ENCODE results near the gene HAGH.

HAGH gene

DNA sequence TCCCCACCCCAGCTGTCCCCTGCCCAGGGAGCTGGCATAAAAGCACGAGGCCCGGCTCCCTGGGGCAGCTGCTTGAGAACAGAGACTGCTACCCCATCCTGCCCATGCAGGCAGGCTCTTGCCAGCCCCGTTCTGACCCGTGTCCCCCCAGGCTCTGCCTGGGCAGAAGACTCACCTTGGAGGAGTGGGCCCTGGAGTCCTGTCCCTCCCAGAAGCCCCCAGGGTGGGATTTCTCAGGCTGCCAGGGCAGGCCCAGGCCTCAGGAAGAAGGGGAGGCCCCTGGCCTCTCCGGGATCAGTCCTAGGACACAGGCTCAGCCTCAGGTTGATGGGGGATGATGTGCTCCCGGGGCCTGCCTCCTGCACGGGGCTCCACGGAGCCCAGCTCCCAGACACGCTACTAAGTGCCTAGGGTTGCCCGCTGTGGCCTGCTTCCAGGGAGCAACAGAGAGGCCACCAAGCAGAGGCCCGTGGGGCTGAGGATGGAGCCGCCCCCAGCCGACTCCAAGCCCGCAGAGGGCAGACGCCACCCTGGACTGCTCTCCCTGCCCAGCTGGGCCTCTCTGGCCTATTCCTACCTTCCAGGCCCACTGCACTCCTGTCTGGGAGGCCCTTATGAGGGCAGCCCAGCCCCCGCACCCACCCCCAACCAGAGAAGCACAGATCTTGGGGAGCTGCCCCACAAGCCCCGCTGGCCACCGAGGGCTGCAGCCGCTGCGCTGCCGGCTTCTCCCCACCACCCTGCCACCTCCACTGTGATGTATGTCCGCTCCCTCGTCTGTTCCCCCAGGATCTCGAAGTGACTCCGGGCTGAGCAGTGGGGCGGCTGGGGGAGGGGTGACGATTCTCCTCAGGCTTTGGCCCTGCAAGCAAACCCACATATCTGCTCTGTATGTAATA is 57.0 kb downstream of the HAGH start:
- no peak for TF ChIP-seq GABPA (IDR thresholded peaks at IDR 0.05; ENCODE audit: low read depth)
- TF ChIP-seq POLR2AphosphoS5 (IDR thresholded peaks at IDR 0.05; ENCODE audit: low read depth) = peak; percentile 19; the same call in 1 of the 2 replicates
- DNase-seq (ENCODE audit: low read depth in 1 of 2, low spot score in 1 of 2) = no peak
- Histone ChIP-seq H3K4me3 (replicated peaks; ENCODE audit: insufficient read depth, low read length) (no peak overlapping the region), H3K27me3 (ENCODE audit: insufficient read depth, poor library complexity, severe bottlenecking) (no peaks in the 10 kb centered on the region), H3K27ac (replicated peaks) (no peak overlapping the region)

DNA sequence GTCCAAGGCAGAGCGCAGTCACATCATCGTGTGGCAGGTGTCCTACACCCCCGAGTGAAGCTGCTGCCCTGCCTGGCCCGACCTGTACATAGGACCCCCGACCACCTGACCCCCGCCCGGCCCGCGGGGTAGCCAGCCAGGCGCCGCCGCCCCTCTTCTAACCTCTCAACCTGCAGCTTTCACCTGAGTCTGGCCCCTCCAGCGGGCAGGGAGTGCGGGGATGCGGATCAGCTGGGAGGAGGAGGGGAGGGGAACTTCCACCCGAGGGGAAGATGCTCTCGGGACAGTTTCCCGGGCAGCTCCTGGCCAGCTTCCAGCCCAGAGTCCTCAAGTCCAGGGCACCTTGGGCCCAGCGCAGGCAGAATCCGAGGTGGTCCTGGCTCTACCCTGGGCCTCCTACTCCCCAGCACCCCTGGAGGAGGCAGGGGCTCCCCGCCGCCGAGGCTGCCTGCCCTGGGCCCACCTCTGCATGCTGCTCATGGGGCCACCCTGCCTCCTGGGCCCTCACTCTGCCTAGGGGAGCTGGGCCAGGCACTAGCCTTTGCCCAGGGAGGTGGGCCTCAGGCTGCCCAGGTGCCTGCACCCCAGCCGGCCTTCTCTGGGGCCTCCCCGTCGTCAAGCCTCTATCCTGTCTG is 57.7 kb downstream of the HAGH start:
- Histone ChIP-seq H3K4me3 (replicated peaks; ENCODE audit: insufficient read depth, low read length) (no peak overlapping the region), H3K27ac (replicated peaks) (no peak overlapping the region), H3K27me3 (ENCODE audit: insufficient read depth, poor library complexity, severe bottlenecking) (no peaks in the 10 kb centered on the region)
- peak; percentile 3; the same call in 1 of the 2 replicates for TF ChIP-seq POLR2AphosphoS5 (IDR thresholded peaks at IDR 0.05; ENCODE audit: low read depth)
- TF ChIP-seq, protein P1, sequence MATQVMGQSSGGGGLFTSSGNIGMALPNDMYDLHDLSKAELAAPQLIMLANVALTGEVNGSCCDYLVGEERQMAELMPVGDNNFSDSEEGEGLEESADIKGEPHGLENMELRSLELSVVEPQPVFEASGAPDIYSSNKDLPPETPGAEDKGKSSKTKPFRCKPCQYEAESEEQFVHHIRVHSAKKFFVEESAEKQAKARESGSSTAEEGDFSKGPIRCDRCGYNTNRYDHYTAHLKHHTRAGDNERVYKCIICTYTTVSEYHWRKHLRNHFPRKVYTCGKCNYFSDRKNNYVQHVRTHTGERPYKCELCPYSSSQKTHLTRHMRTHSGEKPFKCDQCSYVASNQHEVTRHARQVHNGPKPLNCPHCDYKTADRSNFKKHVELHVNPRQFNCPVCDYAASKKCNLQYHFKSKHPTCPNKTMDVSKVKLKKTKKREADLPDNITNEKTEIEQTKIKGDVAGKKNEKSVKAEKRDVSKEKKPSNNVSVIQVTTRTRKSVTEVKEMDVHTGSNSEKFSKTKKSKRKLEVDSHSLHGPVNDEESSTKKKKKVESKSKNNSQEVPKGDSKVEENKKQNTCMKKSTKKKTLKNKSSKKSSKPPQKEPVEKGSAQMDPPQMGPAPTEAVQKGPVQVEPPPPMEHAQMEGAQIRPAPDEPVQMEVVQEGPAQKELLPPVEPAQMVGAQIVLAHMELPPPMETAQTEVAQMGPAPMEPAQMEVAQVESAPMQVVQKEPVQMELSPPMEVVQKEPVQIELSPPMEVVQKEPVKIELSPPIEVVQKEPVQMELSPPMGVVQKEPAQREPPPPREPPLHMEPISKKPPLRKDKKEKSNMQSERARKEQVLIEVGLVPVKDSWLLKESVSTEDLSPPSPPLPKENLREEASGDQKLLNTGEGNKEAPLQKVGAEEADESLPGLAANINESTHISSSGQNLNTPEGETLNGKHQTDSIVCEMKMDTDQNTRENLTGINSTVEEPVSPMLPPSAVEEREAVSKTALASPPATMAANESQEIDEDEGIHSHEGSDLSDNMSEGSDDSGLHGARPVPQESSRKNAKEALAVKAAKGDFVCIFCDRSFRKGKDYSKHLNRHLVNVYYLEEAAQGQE (IDR thresholded peaks at IDR 0.05; ENCODE audit: insufficient replicate concordance, low read depth) = no peak
- no peak for DNase-seq (ENCODE audit: low read depth in 1 of 2, low spot score in 1 of 2)

DNA sequence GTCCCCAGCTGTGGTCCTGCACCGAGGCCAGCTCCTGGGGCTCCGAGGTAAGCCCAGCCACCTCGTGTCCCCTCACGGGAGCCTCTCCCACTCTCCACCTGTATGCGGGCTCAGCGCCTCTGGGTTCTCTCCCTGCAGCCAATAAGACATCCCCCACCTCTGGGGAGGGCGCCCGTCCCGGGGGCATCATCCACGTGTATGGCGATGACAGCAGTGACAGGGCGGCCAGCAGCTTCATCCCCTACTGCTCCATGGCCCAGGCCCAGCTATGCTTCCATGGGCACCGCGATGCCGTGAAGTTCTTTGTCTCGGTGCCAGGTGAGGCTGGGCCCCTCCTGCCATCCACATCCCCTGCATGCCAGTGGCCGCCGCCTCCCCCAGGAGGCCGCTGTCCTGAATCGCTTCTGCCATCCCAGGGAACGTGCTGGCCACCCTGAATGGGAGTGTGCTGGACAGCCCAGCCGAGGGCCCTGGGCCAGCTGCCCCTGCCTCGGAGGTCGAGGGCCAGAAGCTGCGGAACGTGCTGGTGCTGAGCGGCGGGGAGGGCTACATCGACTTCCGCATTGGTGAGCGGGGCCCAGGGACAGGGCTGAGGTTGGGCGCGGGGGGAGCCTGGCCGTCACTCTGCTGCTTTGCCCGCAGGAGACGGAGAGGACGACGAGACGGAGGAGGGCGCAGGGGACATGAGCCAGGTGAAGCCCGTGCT is 58.4 kb downstream of the HAGH start:
- no peaks in the 10 kb centered on the region for H3K27me3 ChIP-seq (ENCODE audit: insufficient read depth, poor library complexity, severe bottlenecking)
- DNase-seq (ENCODE audit: low read depth in 1 of 2, low spot score in 1 of 2) = no peak
- no peak overlapping the region for H3K27ac ChIP-seq (replicated peaks)
- H3K4me3 ChIP-seq (replicated peaks; ENCODE audit: insufficient read depth, low read length) = no peak overlapping the region
- TF ChIP-seq POLR2AphosphoS5 (IDR thresholded peaks at IDR 0.05; ENCODE audit: low read depth) (0 out of 2 replicates have a peak, but pooled peaks have one; percentile 10), SPI1 (IDR thresholded peaks at IDR 0.05; ENCODE audit: borderline replicate concordance, low read depth) (no peak)
- TF ChIP-seq, protein P1 (IDR thresholded peaks at IDR 0.05; ENCODE audit: insufficient replicate concordance, low read depth) = no peak
- TF ChIP-seq, protein P2, sequence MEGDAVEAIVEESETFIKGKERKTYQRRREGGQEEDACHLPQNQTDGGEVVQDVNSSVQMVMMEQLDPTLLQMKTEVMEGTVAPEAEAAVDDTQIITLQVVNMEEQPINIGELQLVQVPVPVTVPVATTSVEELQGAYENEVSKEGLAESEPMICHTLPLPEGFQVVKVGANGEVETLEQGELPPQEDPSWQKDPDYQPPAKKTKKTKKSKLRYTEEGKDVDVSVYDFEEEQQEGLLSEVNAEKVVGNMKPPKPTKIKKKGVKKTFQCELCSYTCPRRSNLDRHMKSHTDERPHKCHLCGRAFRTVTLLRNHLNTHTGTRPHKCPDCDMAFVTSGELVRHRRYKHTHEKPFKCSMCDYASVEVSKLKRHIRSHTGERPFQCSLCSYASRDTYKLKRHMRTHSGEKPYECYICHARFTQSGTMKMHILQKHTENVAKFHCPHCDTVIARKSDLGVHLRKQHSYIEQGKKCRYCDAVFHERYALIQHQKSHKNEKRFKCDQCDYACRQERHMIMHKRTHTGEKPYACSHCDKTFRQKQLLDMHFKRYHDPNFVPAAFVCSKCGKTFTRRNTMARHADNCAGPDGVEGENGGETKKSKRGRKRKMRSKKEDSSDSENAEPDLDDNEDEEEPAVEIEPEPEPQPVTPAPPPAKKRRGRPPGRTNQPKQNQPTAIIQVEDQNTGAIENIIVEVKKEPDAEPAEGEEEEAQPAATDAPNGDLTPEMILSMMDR (IDR thresholded peaks at IDR 0.05; ENCODE audit: insufficient read depth, low read length) = no peak

DNA sequence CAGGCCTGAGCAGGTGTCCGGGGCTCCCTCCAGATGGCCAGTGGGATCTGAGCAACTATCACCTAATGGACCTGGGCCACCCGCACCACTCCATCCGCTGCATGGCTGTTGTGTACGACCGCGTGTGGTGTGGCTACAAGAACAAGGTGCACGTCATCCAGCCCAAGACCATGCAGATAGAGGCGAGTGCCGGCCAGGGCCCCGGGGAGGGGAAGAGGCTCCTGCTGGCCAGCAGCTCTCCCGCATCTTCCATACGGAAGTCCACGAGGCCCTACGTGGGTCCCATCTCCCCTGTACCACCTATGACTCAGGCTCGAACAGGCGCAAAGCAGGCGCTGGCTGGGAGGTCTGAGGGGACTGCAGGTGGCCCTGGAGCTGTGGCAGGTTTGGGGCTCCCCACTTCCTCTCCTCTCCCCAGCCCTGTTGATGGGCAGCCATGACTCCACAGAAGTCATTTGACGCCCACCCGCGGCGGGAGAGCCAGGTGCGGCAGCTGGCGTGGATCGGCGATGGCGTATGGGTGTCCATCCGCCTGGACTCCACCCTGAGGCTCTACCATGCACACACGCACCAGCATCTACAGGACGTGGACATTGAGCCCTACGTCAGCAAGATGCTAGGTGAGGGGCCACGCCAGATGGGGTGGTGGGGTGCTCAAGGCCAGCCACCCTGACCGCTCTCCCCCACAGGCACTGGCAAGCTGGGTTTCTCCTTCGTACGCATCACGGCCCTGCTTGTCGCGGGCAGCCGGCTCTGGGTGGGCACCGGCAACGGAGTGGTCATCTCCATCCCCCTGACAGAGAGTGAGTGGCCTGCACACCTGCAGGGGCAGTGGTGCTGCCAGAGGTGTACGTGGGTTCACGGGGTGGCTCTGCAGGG is 59.3 kb downstream of the HAGH start:
- no peak overlapping the region for H3K27ac ChIP-seq (replicated peaks)
- TF ChIP-seq POLR2AphosphoS5 (IDR thresholded peaks at IDR 0.05; ENCODE audit: low read depth) (peak; percentile 21; the same call in 1 of the 2 replicates), GABPA (IDR thresholded peaks at IDR 0.05; ENCODE audit: low read depth) (no peak)

More for the DNA sequence above, 59.3 kb downstream of the HAGH start:
- Histone ChIP-seq H3K4me3 (replicated peaks; ENCODE audit: insufficient read depth, low read length) (no peak overlapping the region), H3K27me3 (ENCODE audit: insufficient read depth, poor library complexity, severe bottlenecking) (no peaks in the 10 kb centered on the region)
- no peak for DNase-seq (ENCODE audit: low read depth in 1 of 2, low spot score in 1 of 2)

Data from HL-60 (cell line).